Thymus (tissue), 11 donors: ENCODE measurements around the gene ZMIZ1. TPM values are rescaled to one million over a fixed set of nuclear protein-coding genes. Genes with fewer than 3 reads are reported as not detected.

ENCODE experiments used
- DNase-seq, 9 donors: peaks; one replicate each; pipeline ENCODE4 v3.0.0-alpha.2; 2013; ENCODE audit warnings: low spot score in 9 of 9, low read depth in 6 of 9, missing footprints in 1 of 9
- H3K27ac ChIP-seq, 2 donors: one replicate each; pipeline ENCODE4 v1.5.1; 2013; ENCODE audit warnings: control low read depth in 1 of 2, low read depth in 1 of 2, low read length in 1 of 2, mild to moderate bottlenecking in 1 of 2, moderate library complexity in 1 of 2
- H3K27me3 ChIP-seq, 2 donors: one replicate each; pipeline ENCODE4 v1.5.1; 2013; ENCODE audit warnings: low read length in 1 of 2; ENCODE audit not compliant: control insufficient read depth in 2 of 2, insufficient read depth in 1 of 2
- H3K36me3 ChIP-seq, 2 donors: one replicate each; pipeline ENCODE4 v1.5.1; 2013; ENCODE audit warnings: low read length in 1 of 2, mild to moderate bottlenecking in 1 of 2, moderate library complexity in 1 of 2; ENCODE audit not compliant: control insufficient read depth in 2 of 2, insufficient read depth in 2 of 2
- H3K4me1 ChIP-seq, 2 donors: one replicate each; pipeline ENCODE4 v1.5.1; 2013; ENCODE audit warnings: low read length in 2 of 2; ENCODE audit not compliant: control insufficient read depth in 2 of 2, insufficient read depth in 2 of 2
- H3K4me3 ChIP-seq, 2 donors: one replicate each; pipeline ENCODE4 v1.5.1; 2013; ENCODE audit warnings: low read length in 2 of 2, control low read depth in 1 of 2, mild to moderate bottlenecking in 1 of 2
- H3K9me3 ChIP-seq, 2 donors: one replicate each; pipeline ENCODE4 v1.5.1; 2013; ENCODE audit warnings: low read length in 1 of 2, mild to moderate bottlenecking in 1 of 2; ENCODE audit not compliant: control insufficient read depth in 2 of 2, insufficient read depth in 1 of 2
- WGBS: extraction: QIAGEN DNeasy Blood & Tissue Kit; methylation state at CpG from one replicate; pipeline ENCODE4 v1.1.7; 2013; 5-methylcytosine and 5-hydroxymethylcytosine counted together
- polyA plus RNA-seq: library from polyadenylated mRNA; stranded (reverse); fragments of 200-250 nt; gene quantifications from one replicate; pipeline ENCODE4 v1.2.3, GENCODE V29; 2013
- total RNA-seq: library from RNA; stranded (reverse); fragments of 120-200 nt; gene quantifications from one replicate; pipeline ENCODE4 v1.2.4, GENCODE V29; 2013
- donor health status: healthy.

ZMIZ1 gene
- total and polyA plus RNA-seq, 2 donors: 7.4 to 14.2 TPM

- Histone ChIP-seq H3K4me3 (no peak overlapping the region), H3K4me1 (peaks cover 30 to 92% of the 10 kb centered on the region in 2 donors), H3K27me3 (no peaks in the 10 kb centered on the region), H3K27ac (no peak overlapping the region), H3K36me3 (peaks cover 3 to 4% of the 10 kb centered on the region in 2 donors), H3K9me3 (no peaks in the 10 kb centered on the region)
- no peak for DNase-seq
- 98% methylated on average over 5 of the region's 5 CpGs for WGBS
Observed at GRCh38 chr10:79098061-79098460, 29.3 kb downstream of the ZMIZ1 start.

GRCh38 chr10:79098596-79099015 is 29.8 kb downstream of the ZMIZ1 start:
- Histone ChIP-seq H3K9me3 (no peaks in the 10 kb centered on the region), H3K27ac (no peak overlapping the region), H3K4me3 (no peak overlapping the region), H3K4me1 (peaks cover 33 to 92% of the 10 kb centered on the region in 2 donors), H3K27me3 (no peaks in the 10 kb centered on the region), H3K36me3 (peaks cover 3 to 4% of the 10 kb centered on the region in 2 donors)
- WGBS: 94% methylated on average over 10 of the region's 10 CpGs
- no peak for DNase-seq

- Histone ChIP-seq H3K9me3 (no peaks in the 10 kb centered on the region), H3K27ac (no peak overlapping the region), H3K4me1 (peaks cover 38 to 93% of the 10 kb centered on the region in 2 donors), H3K36me3 (peaks cover 4 to 5% of the 10 kb centered on the region in 2 donors), H3K27me3 (no peaks in the 10 kb centered on the region), H3K4me3 (no peak overlapping the region)
- WGBS: 90% methylated on average over 2 of the region's 2 CpGs
- no peak for DNase-seq
Observed at GRCh38 chr10:79099898-79100448, 31.2 kb downstream of the ZMIZ1 start.

- Histone ChIP-seq H3K27me3 (no peaks in the 10 kb centered on the region), H3K4me3 (no peak overlapping the region), H3K9me3 (no peaks in the 10 kb centered on the region), H3K36me3 (peaks cover under 1 to 5% of the 10 kb centered on the region in 2 donors), H3K27ac (peak overlapping the region in 1 of 2 donors; percentile 58), H3K4me1 (peaks cover 40 to 94% of the 10 kb centered on the region in 2 donors)
- DNase-seq: no peak
- WGBS: 44% methylated on average over 5 of the region's 5 CpGs
Observed at GRCh38 chr10:79100771-79101170, 32.0 kb downstream of the ZMIZ1 start.

GRCh38 chr10:79101560-79102497 is 33.1 kb downstream of the ZMIZ1 start:
- no peaks in the 10 kb centered on the region for H3K9me3 ChIP-seq
- H3K4me3 ChIP-seq: no peak overlapping the region
- DNase-seq: peak in 2 of 9 donors; percentile 57 to 70
- peak overlapping the region; percentile 44 to 79 for H3K27ac ChIP-seq
- H3K4me1 ChIP-seq: peaks cover 46 to 98% of the 10 kb centered on the region in 2 donors
- peaks cover 0 to 5% of the 10 kb centered on the region in 2 donors for H3K36me3 ChIP-seq
- 44% methylated on average over 22 of the region's 22 CpGs for WGBS
- no peaks in the 10 kb centered on the region for H3K27me3 ChIP-seq

GRCh38 chr10:79102498-79102874 is 33.7 kb downstream of the ZMIZ1 start:
- Histone ChIP-seq H3K27me3 (no peaks in the 10 kb centered on the region), H3K4me1 (peaks cover 46 to 100% of the 10 kb centered on the region in 2 donors), H3K4me3 (no peak overlapping the region), H3K9me3 (no peaks in the 10 kb centered on the region), H3K27ac (peak overlapping the region in 1 of 2 donors; percentile 79), H3K36me3 (peaks cover 0 to 5% of the 10 kb centered on the region in 2 donors)
- no peak for DNase-seq
- WGBS: 91% methylated on average over 7 of the region's 7 CpGs

- Histone ChIP-seq H3K36me3 (peaks cover 0 to 5% of the 10 kb centered on the region in 2 donors), H3K27me3 (no peaks in the 10 kb centered on the region), H3K9me3 (no peaks in the 10 kb centered on the region), H3K4me3 (no peak overlapping the region), H3K27ac (peak overlapping the region in 1 of 2 donors; percentile 79), H3K4me1 (peaks cover 46 to 100% of the 10 kb centered on the region in 2 donors)
- 16% methylated on average over 13 of the region's 13 CpGs for WGBS
- DNase-seq: peak in 1 of 9 donors; percentile 65
Observed at GRCh38 chr10:79103129-79103528, 34.4 kb downstream of the ZMIZ1 start.

- H3K4me3 ChIP-seq: no peak overlapping the region
- H3K9me3 ChIP-seq: no peaks in the 10 kb centered on the region
- WGBS: 52% methylated on average over 8 of the region's 8 CpGs
- H3K36me3 ChIP-seq: peaks cover 0 to 3% of the 10 kb centered on the region in 2 donors
- peaks cover 46 to 100% of the 10 kb centered on the region in 2 donors for H3K4me1 ChIP-seq
- no peak for DNase-seq
- H3K27me3 ChIP-seq: no peaks in the 10 kb centered on the region
- H3K27ac ChIP-seq: peak overlapping the region in 1 of 2 donors; percentile 79
Observed at GRCh38 chr10:79103585-79103984, 34.8 kb downstream of the ZMIZ1 start.

- WGBS: 80% methylated on average over 11 of the region's 11 CpGs
- Histone ChIP-seq H3K9me3 (no peaks in the 10 kb centered on the region), H3K4me3 (no peak overlapping the region), H3K27ac (peak overlapping the region in 1 of 2 donors; percentile 59), H3K36me3 (peaks cover 0 to 3% of the 10 kb centered on the region in 2 donors), H3K27me3 (no peaks in the 10 kb centered on the region), H3K4me1 (peaks cover 48 to 100% of the 10 kb centered on the region in 2 donors)
- no peak for DNase-seq
Observed at GRCh38 chr10:79105150-79105739, 36.5 kb downstream of the ZMIZ1 start.
